ENCODE measurements around the gene USP40.

USP40 gene

GRCh38 chr2:233495503-233496496 lies 70.8 kb downstream of the USP40 start:
- H3K36me3 ChIP-seq (ENCODE audit: insufficient read depth, low read length) = no peaks in the 10 kb centered on the region
- no peaks in the 10 kb centered on the region for H3K4me1 ChIP-seq (ENCODE audit: insufficient read depth, low read length)
- H3K9ac ChIP-seq (ENCODE audit: low read depth, low read length) = no peak overlapping the region
- no peaks in the 10 kb centered on the region for H3K9me3 ChIP-seq (ENCODE audit: control insufficient read depth, insufficient read depth, low read length)

DNA sequence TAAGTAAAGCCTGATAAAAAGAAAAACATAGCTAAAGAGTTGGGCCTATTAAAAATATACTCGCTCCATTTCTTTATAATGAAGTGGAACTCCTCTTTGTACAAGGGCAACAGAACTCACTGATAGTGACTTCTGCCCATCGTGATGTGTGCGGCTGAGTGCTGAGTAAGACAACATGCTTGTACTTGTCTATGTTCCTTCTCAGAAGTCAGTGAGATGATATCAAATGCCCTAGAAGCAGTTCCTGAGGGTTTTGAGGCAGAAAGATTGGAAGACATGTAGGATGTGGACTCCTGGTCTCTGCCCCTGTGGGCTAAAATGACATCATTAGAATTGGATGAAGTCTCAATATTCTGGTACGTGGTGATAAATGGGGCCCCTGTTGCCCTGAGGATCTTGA lies 73.8 kb downstream of the USP40 start:
- H3K9ac ChIP-seq (ENCODE audit: low read depth, low read length) = no peak overlapping the region
- H3K4me1 ChIP-seq (ENCODE audit: insufficient read depth, low read length) = no peaks in the 10 kb centered on the region
- H3K36me3 ChIP-seq (ENCODE audit: insufficient read depth, low read length) = no peaks in the 10 kb centered on the region
- H3K9me3 ChIP-seq (ENCODE audit: control insufficient read depth, insufficient read depth, low read length) = no peaks in the 10 kb centered on the region

DNA sequence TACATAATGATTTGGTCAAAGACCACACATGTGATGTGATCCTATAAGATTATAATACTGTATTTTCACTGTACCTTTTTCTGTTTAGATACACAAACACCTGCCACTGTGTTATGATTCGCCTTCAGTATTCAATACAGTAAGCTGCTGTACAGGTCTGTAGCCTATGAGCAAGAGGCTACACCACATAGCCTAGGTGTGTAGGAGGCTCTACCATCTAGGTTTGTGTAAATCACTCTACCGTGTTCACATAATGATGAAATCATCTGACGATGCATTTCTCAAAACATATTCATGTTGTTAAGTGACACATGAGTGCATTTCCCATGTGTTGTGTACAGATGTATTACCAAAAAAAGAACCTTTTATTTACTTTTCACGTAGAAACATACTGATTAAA lies 74.5 kb downstream of the USP40 start:
- Histone ChIP-seq H3K9me3 (ENCODE audit: control insufficient read depth, insufficient read depth, low read length) (no peaks in the 10 kb centered on the region), H3K4me1 (ENCODE audit: insufficient read depth, low read length) (no peaks in the 10 kb centered on the region), H3K9ac (ENCODE audit: low read depth, low read length) (no peak overlapping the region), H3K36me3 (ENCODE audit: insufficient read depth, low read length) (no peaks in the 10 kb centered on the region)

DNA sequence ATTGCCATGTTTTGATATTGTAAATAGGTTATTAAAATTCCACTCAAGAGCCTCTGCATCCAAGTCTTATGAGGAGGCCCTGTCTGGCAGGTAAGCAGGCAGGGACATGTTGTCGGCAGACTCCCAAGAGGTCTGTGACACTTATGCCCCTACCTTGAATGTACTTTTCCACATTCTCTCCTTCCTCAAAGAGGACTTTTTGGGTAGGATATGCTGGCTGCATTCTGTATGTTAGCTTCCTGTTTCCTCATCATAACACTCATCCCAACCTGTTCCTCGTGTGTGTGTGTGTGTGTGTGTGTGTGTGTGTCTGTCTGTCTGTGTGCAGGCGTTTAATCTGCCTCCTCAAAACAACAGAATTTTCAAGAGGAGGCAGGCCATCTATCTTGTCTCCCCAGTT lies 75.3 kb downstream of the USP40 start:
- Histone ChIP-seq H3K9me3 (ENCODE audit: control insufficient read depth, insufficient read depth, low read length) (no peaks in the 10 kb centered on the region), H3K36me3 (ENCODE audit: insufficient read depth, low read length) (no peaks in the 10 kb centered on the region), H3K4me1 (ENCODE audit: insufficient read depth, low read length) (no peaks in the 10 kb centered on the region), H3K9ac (ENCODE audit: low read depth, low read length) (no peak overlapping the region)

DNA sequence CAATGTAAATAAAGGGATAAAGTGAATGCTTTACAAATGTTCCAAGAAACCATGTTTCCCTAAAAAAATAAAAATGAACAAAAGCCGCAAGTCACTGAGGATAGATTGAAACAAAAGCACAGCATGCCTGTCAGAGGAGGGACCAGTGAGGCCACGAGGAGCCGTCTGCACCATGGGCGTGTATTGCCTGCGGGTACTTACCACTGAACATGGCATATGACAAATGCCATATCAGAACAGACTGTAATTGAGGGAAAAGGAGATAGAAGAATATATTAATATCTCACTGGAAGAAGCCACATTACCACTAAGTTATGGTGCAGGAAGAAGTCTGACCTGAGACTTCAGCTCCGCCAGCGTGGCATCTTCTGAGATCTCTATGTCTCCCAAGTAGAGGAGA lies 75.8 kb downstream of the USP40 start:
- Histone ChIP-seq H3K36me3 (ENCODE audit: insufficient read depth, low read length) (no peaks in the 10 kb centered on the region), H3K9ac (ENCODE audit: low read depth, low read length) (no peak overlapping the region), H3K4me1 (ENCODE audit: insufficient read depth, low read length) (no peaks in the 10 kb centered on the region), H3K9me3 (ENCODE audit: control insufficient read depth, insufficient read depth, low read length) (no peaks in the 10 kb centered on the region)

DNA sequence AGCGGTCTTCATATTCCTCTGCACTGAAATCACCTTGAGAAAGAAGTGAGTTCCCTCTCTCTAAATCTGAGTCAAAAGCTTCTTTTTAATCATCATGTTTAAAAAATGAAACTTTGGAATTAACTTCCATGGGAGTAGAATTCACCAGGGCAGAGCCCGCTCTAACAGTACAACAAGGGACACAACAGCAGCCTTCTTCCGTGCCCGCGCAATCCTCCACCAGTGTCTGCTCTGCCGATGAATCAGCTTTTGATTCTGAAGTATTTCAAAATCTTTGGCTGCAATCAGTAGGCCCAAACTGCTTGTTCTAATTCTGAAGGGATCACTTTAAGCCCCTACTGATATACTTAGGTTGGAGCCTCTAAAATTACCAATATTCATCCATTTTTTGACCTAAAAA lies 76.9 kb downstream of the USP40 start:
- no peaks in the 10 kb centered on the region for H3K4me1 ChIP-seq (ENCODE audit: insufficient read depth, low read length)
- H3K9me3 ChIP-seq (ENCODE audit: control insufficient read depth, insufficient read depth, low read length) = no peaks in the 10 kb centered on the region
- no peak overlapping the region for H3K9ac ChIP-seq (ENCODE audit: low read depth, low read length)
- no peaks in the 10 kb centered on the region for H3K36me3 ChIP-seq (ENCODE audit: insufficient read depth, low read length)

DNA sequence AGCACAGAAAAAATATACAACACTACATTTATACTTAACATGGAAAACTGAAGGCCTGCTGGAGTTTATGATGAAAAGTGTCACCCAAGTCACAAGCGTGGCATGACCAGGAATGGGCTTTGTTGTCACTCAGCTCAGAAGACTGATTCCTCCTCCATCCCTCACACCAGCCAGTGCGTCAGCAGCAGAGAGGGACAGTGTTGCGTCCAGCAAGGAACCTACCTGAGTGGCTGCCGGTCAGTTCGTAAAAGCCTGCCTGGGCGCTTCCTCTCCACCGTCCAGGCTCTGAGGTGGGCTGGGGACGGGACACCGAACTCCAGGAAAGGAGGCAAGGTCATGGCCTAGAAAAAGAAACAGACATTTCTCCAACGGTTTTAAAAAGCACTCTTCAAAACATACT lies 77.4 kb downstream of the USP40 start:
- Histone ChIP-seq H3K4me1 (ENCODE audit: insufficient read depth, low read length) (no peaks in the 10 kb centered on the region), H3K9ac (ENCODE audit: low read depth, low read length) (no peak overlapping the region), H3K36me3 (ENCODE audit: insufficient read depth, low read length) (no peaks in the 10 kb centered on the region)

DNA sequence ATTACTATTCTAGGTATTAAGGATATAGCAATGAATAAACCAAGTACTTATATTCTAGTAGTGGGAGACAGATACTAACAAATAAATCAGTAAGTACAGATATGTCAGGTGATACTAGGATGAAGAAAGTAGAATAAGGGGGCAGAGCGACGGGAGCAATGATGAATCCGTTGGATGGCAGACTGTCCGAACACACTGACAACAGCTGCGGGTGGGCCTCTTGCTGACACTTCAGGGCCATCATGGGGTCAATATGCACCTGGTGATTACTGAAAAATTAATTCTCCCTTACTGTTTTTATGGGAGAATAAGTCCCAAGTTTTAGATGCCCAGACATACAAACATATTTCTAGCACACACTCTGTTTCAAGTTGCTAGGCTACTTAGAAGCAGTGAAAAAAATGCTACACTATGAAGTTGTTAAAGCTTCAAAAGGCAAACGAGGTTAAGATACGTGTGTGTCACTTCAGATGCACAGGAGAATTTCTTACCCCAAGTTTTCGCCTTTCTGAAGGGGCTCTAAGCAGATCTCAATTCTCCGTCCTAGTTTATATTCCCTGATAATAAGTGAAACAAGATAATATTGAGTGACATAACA lies 78.7 kb downstream of the USP40 start:
- H3K9ac ChIP-seq (ENCODE audit: low read depth, low read length) = no peak overlapping the region
- no peaks in the 10 kb centered on the region for H3K4me1 ChIP-seq (ENCODE audit: insufficient read depth, low read length)
- peaks cover 10% of the 10 kb centered on the region for H3K9me3 ChIP-seq (ENCODE audit: control insufficient read depth, insufficient read depth, low read length)
- peaks cover 9% of the 10 kb centered on the region; the same call in 1 of the 2 replicates for H3K36me3 ChIP-seq (ENCODE audit: insufficient read depth, low read length)

More for the DNA sequence above, 77.4 kb downstream of the USP40 start:
- no peaks in the 10 kb centered on the region for H3K9me3 ChIP-seq (ENCODE audit: control insufficient read depth, insufficient read depth, low read length)

DNA sequence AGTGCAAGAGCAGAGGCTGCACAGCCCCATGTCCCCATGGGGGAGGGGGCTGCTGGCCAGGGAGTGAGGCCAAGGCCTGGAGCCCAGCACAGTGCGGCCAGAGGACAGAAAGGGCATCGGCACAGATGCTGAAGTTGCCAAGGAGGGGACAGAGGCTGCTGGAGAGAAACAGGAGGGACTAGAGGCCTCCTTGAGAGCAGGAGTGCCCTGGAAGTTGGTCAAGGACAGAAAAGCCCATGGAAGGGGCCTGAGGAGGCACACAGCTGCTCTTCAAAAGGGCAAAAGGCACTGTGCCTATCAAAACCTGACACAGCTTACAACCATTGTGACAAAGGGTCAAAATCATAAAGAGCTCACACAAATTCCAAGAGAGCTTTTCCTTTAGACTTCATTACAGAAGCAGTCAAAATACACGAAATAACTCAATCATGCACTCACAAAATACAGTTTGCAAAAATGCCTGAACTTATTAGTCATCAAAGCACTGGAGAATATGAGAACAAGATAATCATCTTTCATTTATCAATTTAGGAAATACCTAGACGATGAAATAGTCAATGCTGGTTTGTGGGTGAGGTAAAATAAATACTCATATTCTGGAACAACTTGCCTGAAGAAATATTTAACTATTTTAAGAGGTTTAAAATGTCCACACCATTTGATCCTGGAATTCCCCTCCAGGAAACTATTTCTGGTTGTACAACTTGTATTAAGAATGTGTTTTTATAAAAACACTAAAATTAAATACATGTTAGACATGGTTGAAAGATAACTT lies 79.6 kb downstream of the USP40 start:
- no peaks in the 10 kb centered on the region for H3K4me1 ChIP-seq (ENCODE audit: insufficient read depth, low read length)
- H3K36me3 ChIP-seq (ENCODE audit: insufficient read depth, low read length) = peaks cover 9% of the 10 kb centered on the region; the same call in 1 of the 2 replicates
- peaks cover 15% of the 10 kb centered on the region for H3K9me3 ChIP-seq (ENCODE audit: control insufficient read depth, insufficient read depth, low read length)
- no peak overlapping the region for H3K9ac ChIP-seq (ENCODE audit: low read depth, low read length)

GRCh38 chr2:233486357-233486756 lies 80.2 kb downstream of the USP40 start:
- H3K36me3 ChIP-seq (ENCODE audit: insufficient read depth, low read length) = peaks cover 9% of the 10 kb centered on the region; the same call in 1 of the 2 replicates
- H3K9me3 ChIP-seq (ENCODE audit: control insufficient read depth, insufficient read depth, low read length) = peaks cover 15% of the 10 kb centered on the region
- no peak overlapping the region for H3K9ac ChIP-seq (ENCODE audit: low read depth, low read length)
- H3K4me1 ChIP-seq (ENCODE audit: insufficient read depth, low read length) = no peaks in the 10 kb centered on the region

GRCh38 chr2:233485726-233486125 lies 80.9 kb downstream of the USP40 start:
- Histone ChIP-seq H3K9me3 (ENCODE audit: control insufficient read depth, insufficient read depth, low read length) (peaks cover 15% of the 10 kb centered on the region), H3K9ac (ENCODE audit: low read depth, low read length) (no peak overlapping the region), H3K4me1 (ENCODE audit: insufficient read depth, low read length) (no peaks in the 10 kb centered on the region), H3K36me3 (ENCODE audit: insufficient read depth, low read length) (peaks cover 11% of the 10 kb centered on the region)

DNA sequence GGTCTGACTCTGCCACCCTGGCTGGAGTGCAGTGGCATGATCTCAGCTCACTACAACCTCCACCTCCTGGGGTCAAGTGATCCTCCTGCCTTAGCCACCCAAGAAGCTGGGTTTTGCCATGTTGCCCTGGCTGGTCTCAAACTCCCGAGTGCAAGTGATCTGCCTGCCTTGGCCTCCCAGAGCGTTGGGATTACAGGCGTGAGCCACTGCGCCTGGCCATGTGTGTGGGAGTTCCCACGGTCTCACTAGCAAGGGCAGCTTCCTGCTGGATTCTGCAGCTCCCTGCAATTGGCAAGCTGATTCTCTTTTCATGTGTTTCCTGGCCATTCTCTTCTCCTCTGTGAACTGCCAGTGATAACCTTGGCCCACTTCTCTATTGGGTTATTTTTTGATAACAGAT lies 84.0 kb downstream of the USP40 start:
- peaks cover 15% of the 10 kb centered on the region for H3K9me3 ChIP-seq (ENCODE audit: control insufficient read depth, insufficient read depth, low read length)
- H3K9ac ChIP-seq (ENCODE audit: low read depth, low read length) = no peak overlapping the region
- H3K36me3 ChIP-seq (ENCODE audit: insufficient read depth, low read length) = peaks cover 11% of the 10 kb centered on the region
- H3K4me1 ChIP-seq (ENCODE audit: insufficient read depth, low read length) = no peaks in the 10 kb centered on the region

DNA sequence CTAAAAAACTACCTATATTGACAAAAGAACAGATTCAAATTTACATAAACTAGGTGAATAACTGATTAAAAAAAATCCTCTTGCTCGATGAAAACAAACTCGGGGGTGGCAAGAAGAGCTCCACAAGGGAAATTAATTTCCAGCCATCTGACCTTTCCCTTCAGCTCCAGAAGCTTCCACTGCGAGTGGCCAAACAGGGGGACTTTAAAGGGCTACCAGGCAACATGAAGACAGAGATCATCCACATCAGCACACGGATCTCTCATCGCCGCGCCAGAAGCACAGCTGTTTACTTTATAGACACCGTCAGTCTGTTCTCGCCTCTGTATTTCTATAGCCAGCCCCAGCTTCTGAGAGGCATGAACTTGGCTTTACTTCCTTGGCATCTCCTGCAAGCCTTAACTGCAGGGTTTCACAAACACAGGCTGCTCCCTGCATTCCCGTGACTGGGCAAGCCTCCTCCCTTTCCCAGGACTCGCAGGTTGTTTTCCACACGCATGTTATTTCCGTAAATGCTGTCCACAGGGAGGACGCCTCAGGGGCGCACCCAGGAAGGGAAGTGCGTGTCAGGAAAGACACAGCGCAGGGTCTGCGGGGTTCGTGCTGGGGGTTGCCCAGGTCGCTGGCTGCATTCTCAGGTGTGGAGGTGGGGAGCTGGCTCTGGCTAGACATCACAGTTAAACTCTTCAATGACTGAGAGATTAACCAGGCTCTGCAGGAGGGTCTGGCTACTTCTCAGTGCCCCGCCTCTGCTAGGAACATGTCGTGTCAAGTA lies 85.0 kb downstream of the USP40 start:
- no peak overlapping the region for H3K9ac ChIP-seq (ENCODE audit: low read depth, low read length)
- peaks cover 15% of the 10 kb centered on the region for H3K9me3 ChIP-seq (ENCODE audit: control insufficient read depth, insufficient read depth, low read length)
- peaks cover 11% of the 10 kb centered on the region for H3K36me3 ChIP-seq (ENCODE audit: insufficient read depth, low read length)
- no peaks in the 10 kb centered on the region for H3K4me1 ChIP-seq (ENCODE audit: insufficient read depth, low read length)

All from ES-I3 (cell line).